ENCODE data around the gene DDX24.

DNA sequence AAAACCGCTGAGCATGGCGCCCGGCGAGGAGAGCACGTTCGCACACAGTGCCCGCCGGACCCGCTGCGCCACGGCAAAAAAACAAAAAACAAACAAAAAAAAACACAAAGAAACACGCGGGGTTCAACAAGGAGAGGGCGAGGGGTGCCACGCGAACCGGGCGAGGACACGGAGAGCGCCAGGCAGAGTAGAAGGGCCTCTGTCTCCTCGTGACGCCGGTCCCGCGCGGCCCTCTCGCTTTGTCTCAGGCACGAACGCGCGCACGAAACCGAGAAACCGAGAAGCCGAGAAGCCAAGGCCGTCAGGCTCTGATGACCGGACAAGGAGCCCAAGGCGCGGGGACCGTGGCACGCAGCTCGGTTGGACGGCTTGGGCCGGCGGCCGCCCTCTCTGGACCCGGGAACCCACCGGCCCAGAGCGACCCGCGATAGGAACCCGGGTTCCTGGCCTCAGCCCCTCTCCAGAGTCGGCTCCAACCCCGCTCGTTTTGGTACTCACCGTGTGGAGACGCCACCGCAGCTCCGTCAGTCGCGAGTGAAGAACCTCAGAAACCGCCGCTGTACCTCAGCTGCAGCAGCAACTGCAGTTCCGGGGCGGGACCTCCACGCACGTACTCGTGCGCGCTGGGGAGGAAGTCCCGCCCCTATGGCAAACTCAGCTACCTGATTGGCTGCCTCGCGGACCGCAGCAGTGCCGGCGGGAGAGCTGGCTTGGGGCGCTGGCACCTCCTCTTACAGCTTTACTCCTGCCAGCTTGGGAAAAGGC is at the start of gene DDX24, which contains the start of gene IFI27L1:
- TF ChIP-seq, protein P1, sequence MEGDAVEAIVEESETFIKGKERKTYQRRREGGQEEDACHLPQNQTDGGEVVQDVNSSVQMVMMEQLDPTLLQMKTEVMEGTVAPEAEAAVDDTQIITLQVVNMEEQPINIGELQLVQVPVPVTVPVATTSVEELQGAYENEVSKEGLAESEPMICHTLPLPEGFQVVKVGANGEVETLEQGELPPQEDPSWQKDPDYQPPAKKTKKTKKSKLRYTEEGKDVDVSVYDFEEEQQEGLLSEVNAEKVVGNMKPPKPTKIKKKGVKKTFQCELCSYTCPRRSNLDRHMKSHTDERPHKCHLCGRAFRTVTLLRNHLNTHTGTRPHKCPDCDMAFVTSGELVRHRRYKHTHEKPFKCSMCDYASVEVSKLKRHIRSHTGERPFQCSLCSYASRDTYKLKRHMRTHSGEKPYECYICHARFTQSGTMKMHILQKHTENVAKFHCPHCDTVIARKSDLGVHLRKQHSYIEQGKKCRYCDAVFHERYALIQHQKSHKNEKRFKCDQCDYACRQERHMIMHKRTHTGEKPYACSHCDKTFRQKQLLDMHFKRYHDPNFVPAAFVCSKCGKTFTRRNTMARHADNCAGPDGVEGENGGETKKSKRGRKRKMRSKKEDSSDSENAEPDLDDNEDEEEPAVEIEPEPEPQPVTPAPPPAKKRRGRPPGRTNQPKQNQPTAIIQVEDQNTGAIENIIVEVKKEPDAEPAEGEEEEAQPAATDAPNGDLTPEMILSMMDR (conservative IDR thresholded peaks at IDR 0.05 in 1 of 2, IDR thresholded peaks at IDR 0.05 in 1 of 2; ENCODE audit: low read depth in 1 of 2, low read length in 2 of 2): no peak
- no peak for TF ChIP-seq EZH2 (IDR thresholded peaks at IDR 0.05; ENCODE audit: low read length, missing control alignments)

All from fibroblast of lung (primary cell).